WERI-Rb-1 (cell line): Measurements from ENCODE around the gene LBHD2.

Experiments used
- DNase-seq: peaks from one replicate; pipeline ENCODE4 v3.0.0-alpha.2; 2020
- H3K27ac ChIP-seq: fragments of 250-450 bp; sonication (Bioruptor Pico); 2 replicates; pipeline ENCODE4 v1.5.1; 2020; ENCODE audit warnings: mild to moderate bottlenecking, moderate library complexity
- H3K27me3 ChIP-seq: fragments of 250-450 bp; sonication (Bioruptor Pico); 2 replicates; pipeline ENCODE4 v1.5.1; 2021; ENCODE audit warnings: mild to moderate bottlenecking, low read depth, moderate library complexity; ENCODE audit not compliant: insufficient read depth, severe bottlenecking
- H3K36me3 ChIP-seq: fragments of 250-450 bp; sonication (Bioruptor Pico); 2 replicates; pipeline ENCODE4 v1.5.1; 2020; ENCODE audit warnings: mild to moderate bottlenecking, moderate library complexity
- H3K4me3 ChIP-seq: 2 replicates; pipeline ENCODE4 v1.5.1; 2011; ENCODE audit warnings: low read depth, mild to moderate bottlenecking, control low read depth, low read length
- H3K9me3 ChIP-seq: fragments of 250-450 bp; sonication (Bioruptor Pico); 2 replicates; pipeline ENCODE4 v1.5.1; 2021; ENCODE audit warnings: mild to moderate bottlenecking, moderate library complexity; ENCODE audit not compliant: severe bottlenecking
- CTCF ChIP-seq: IDR thresholded peaks from 2 replicates; pipeline ENCODE4 v1.5.1; 2011; ENCODE audit warnings: low read depth, mild to moderate bottlenecking, control low read depth, inconsistent platforms, low read length

Gene LBHD2

DNA sequence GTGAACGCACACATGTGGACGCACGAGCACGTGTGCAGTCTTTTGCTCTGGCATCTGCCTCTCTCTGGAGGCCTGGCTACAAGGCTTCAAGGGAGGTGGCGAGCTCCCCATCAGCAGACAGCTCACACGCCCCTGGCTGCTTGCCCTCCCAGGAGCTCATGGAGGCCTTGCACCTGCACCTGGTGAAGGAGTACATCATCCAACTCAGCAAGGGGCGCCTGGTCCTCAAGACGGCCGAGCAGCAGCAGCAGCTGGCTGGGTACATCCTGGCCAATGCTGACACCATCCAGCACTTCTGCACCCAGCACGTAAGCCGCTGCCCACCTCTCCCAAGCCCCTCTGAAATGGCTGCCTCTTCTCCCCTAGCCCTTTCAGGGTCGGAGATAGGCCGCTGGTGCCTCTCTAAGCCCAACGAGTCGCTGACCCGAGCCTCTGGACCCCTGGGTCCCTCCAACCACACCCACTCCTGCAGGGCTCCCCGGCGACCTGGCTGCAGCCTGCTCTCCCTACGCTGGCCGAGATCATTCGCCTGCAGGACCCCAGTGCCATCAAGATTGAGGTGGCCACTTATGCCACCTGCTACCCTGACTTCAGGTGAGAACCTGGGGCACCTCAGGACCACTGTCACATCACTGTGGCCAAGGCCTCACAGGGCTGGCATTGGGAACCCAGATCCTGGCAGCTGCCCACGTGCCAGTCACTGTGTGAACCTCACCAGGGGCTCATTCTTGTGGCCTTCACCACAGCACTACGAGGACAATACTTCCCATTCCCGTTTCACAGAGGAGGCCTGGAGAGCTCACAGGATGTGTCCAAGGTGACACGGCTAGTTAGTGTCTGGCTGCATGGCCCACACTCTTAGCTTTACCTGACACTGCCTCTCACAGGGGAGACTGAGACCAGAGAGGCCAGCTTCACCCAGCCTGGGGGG is 49.5 kb downstream of the LBHD2 start:
- Histone ChIP-seq H3K27me3 (no peaks in the 10 kb centered on the region), H3K9me3 (no peaks in the 10 kb centered on the region), H3K4me3 (no peak overlapping the region), H3K27ac (no peak overlapping the region), H3K36me3 (no peaks in the 10 kb centered on the region)
- DNase-seq = no peak
- TF ChIP-seq CTCF = no peak

GRCh38 chr14:103134405-103134804 is 50.4 kb downstream of the LBHD2 start:
- Histone ChIP-seq H3K4me3 (no peak overlapping the region), H3K27ac (no peak overlapping the region), H3K9me3 (no peaks in the 10 kb centered on the region), H3K36me3 (no peaks in the 10 kb centered on the region), H3K27me3 (no peaks in the 10 kb centered on the region)
- TF ChIP-seq CTCF = no peak
- DNase-seq = no peak

GRCh38 chr14:103134919-103135318 is 50.9 kb downstream of the LBHD2 start:
- no peak for TF ChIP-seq CTCF
- H3K4me3 ChIP-seq = no peak overlapping the region
- H3K27ac ChIP-seq = no peak overlapping the region
- DNase-seq = no peak
- no peaks in the 10 kb centered on the region for H3K27me3 ChIP-seq
- H3K36me3 ChIP-seq = no peaks in the 10 kb centered on the region
- no peaks in the 10 kb centered on the region for H3K9me3 ChIP-seq

DNA sequence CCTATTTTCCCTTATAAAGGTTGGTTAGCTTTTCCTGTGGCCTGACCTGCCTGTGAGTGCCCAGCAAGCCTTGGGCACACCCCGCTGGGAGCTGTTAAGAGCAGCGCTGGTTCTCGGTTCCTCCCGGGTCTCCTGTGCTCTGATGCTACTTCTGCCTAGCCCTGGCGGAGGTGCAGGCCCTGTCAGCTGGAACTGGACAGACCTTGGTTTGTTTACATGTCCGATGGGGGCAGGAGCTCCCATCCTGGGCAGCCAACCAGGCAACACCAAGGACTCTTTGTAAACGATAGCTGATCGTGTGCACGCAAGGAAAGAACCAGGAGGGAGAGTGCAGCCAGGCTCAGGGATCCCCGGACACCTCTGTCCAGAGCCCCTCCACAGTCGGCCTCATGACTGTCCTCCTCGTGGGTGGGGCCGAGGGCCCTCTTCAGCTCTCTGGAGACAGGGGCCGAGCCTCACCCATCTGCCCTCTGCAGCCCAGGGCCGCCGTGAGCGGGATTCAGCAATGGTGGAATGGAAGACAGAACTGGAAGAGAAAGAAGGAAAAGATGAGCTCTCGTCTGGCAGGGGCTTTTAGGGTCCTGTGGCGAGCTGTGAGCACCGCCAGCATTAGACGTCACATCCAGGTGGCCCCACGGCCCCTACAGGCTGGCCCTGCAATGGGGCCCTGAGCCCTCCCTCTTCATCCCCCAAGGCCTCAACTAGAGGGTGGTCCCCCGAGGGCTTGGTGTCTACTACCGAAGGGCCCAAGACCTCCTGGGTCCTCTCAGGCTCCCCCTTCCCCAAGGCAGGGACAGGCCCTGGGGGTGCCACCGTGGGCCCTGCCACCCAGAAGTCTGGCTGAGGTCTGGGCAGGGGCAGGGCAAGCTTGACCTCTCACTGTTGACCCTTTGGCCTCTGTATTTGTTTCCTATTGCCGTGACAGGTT is 51.6 kb downstream of the LBHD2 start:
- TF ChIP-seq CTCF = no peak
- Histone ChIP-seq H3K36me3 (no peaks in the 10 kb centered on the region), H3K27me3 (no peaks in the 10 kb centered on the region), H3K4me3 (no peak overlapping the region), H3K27ac (no peak overlapping the region; the same call in 1 of the 2 replicates), H3K9me3 (no peaks in the 10 kb centered on the region)
- no peak for DNase-seq

- TF ChIP-seq CTCF = no peak
- Histone ChIP-seq H3K9me3 (no peaks in the 10 kb centered on the region), H3K36me3 (no peaks in the 10 kb centered on the region), H3K27ac (peak overlapping the region; percentile 70), H3K27me3 (no peaks in the 10 kb centered on the region), H3K4me3 (no peak overlapping the region)
- peak; percentile 59 for DNase-seq
Measured at GRCh38 chr14:103136388-103137271, 52.6 kb downstream of the LBHD2 start.
